HepG2 (cell line): ENCODE measurements around the gene CYSRT1. TPM values are rescaled to one million over a fixed set of nuclear protein-coding genes. Genes with fewer than 3 reads are reported as not detected.

Source experiments
- CTCF ChIP-seq: sonication (generic); formaldehyde crosslinking; IDR thresholded peaks from 2 replicates; pipeline ENCODE4 v1.5.0; 2020; ENCODE audit warnings: mild to moderate bottlenecking, missing genetic modification reagents, moderate library complexity
- ESRRA ChIP-seq: sonication (generic); formaldehyde crosslinking; IDR thresholded peaks from 2 replicates; pipeline ENCODE4 v1.5.1; 2020; ENCODE audit warnings: mild to moderate bottlenecking, low read depth, missing genetic modification reagents
- FLYWCH1 ChIP-seq: sonication (generic); formaldehyde crosslinking; IDR thresholded peaks from 2 replicates; pipeline ENCODE4 v1.8.1; 2023; ENCODE audit warnings: mild to moderate bottlenecking, missing genetic modification reagents
- FOSL1 ChIP-seq: sonication (generic); formaldehyde crosslinking; IDR thresholded peaks from 2 replicates; pipeline ENCODE4 v1.9.0; 2021; ENCODE audit warnings: missing genetic modification reagents, borderline replicate concordance
- GLI4 ChIP-seq: sonication (generic); formaldehyde crosslinking; IDR thresholded peaks from 2 replicates; pipeline ENCODE4 v1.5.1; 2020; ENCODE audit warnings: missing genetic modification reagents, mild to moderate bottlenecking, moderate library complexity, borderline replicate concordance
- MEF2D ChIP-seq: sonication (generic); formaldehyde crosslinking; IDR thresholded peaks from 2 replicates; pipeline ENCODE4 v1.5.1; 2020; ENCODE audit warnings: mild to moderate bottlenecking, missing genetic modification reagents
- POGK ChIP-seq: sonication (generic); formaldehyde crosslinking; conservative IDR thresholded peaks from 2 replicates; pipeline ENCODE4 v1.8.0; 2022; ENCODE audit warnings: mild to moderate bottlenecking, moderate library complexity, missing genetic modification reagents
- POLR2G ChIP-seq: fragments of 200-400 bp; formaldehyde crosslinking; IDR thresholded peaks from 2 replicates; pipeline ENCODE4 v1.6.1; 2018; ENCODE audit warnings: mild to moderate bottlenecking, low read depth, low read length, moderate library complexity
- TCF7L2 ChIP-seq: IDR thresholded peaks from 2 replicates; pipeline ENCODE4 v1.6.1; 2011; ENCODE audit warnings: mild to moderate bottlenecking, low read depth, low read length, moderate library complexity
- ZHX1 ChIP-seq: sonication (generic); formaldehyde crosslinking; IDR thresholded peaks from 2 replicates; pipeline ENCODE4 v1.8.1; 2022; ENCODE audit warnings: low read depth, mild to moderate bottlenecking, missing genetic modification reagents
- ZNF33B ChIP-seq: sonication (generic); formaldehyde crosslinking; IDR thresholded peaks from 2 replicates; pipeline ENCODE4 v1.5.1; 2020; ENCODE audit warnings: mild to moderate bottlenecking, missing genetic modification reagents
- ZNF607 ChIP-seq: sonication (generic); formaldehyde crosslinking; IDR thresholded peaks from 2 replicates; pipeline ENCODE4 v1.5.1; 2020; ENCODE audit warnings: missing genetic modification reagents, mild to moderate bottlenecking, borderline replicate concordance
- ZNF614 ChIP-seq: IDR thresholded peaks from 2 replicates; pipeline ENCODE4 v1.6.1; 2018; ENCODE audit warnings: missing biosample characterization, missing genetic modification reagents, inconsistent platforms, borderline replicate concordance
- ZNF687 ChIP-seq: sonication (generic); formaldehyde crosslinking; IDR thresholded peaks from 2 replicates; pipeline ENCODE4 v1.5.1; 2020; ENCODE audit warnings: mild to moderate bottlenecking, missing genetic modification reagents, moderate library complexity
- ZSCAN25 ChIP-seq: sonication (generic); formaldehyde crosslinking; IDR thresholded peaks from 2 replicates; pipeline ENCODE4 v1.8.0; 2022; ENCODE audit warnings: mild to moderate bottlenecking, missing genetic modification reagents
- polyA plus RNA-seq, 8 experiments: library from polyadenylated mRNA; depleted of rRNA in 3 of 8; stranded (reverse) in 7 of 8; unstranded in 1 of 8; fragments of >200 nt; fragmentation: Illumina TruSeq in 4 of 8; extraction: Trizol in 4 of 8; gene quantifications; 2 replicates each; pipeline versions ENCODE4 v1.2.1 to v1.2.3, GENCODE V29; 2011 to 2016; ENCODE audit warnings: low read depth in 4 of 8, missing spikeins in 1 of 8, mixed read lengths in 1 of 8; ENCODE audit not compliant: insufficient read depth in 1 of 8
- total RNA-seq, 5 experiments: library from RNA; depleted of rRNA; stranded (reverse); fragments of >200 nt; fragmentation: Illumina TruSeq; extraction: Trizol; gene quantifications; 2 replicates each; pipeline ENCODE4 v1.2.3, GENCODE V29; 2016; ENCODE audit warnings: low read depth in 1 of 5
- TF ChIP-seq, protein P1 (sequence below): sonication (generic); formaldehyde crosslinking; IDR thresholded peaks from 2 replicates; pipeline ENCODE4 v1.5.0; 2020; ENCODE audit warnings: missing genetic modification reagents

Gene CYSRT1
- total and polyA plus RNA-seq, 2 of the 13 experiments (the other 11 are each of a cell fraction or from before 2014, with no cell fraction given), result 1.5 to 2.1 TPM

DNA sequence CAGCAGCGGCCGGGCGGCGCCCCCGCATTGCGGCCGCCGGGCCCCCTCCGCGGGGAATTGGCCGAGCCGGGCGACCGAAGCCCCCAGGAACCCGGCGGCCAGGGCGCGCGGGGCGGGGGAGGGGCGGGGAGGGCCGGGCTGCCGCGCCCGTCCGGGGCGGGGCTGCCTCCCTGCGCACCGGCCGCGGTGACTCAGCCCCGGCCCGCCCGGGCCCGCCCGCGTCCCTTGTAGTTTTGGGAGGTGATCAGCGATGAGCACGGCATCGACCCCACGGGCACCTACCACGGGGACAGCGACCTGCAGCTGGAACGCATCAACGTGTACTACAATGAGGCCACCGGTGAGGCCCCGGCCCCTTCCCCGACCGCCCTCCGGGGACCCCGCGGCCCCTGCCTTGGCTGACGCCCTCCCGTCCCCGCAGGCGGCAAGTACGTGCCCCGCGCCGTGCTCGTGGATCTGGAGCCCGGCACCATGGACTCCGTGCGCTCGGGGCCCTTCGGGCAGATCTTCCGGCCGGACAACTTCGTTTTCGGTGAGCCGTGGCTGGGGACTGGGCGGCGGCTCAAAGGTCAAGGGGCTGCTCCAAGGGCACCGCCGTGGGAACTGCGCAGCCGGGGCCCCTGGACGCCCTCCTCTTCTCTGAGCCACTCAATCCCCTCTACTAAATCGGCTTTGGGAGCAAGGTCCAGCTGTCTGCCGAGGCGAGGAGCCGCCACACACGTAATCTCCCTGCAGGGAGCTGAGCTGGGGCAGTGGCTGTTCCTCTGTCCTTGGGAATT is 16.7 kb downstream of the CYSRT1 start (continued):
- TF ChIP-seq ZHX1 (CRISPR knock-in tag) (0 out of 2 replicates have a peak, but pooled peaks have one; percentile 19), MEF2D (CRISPR knock-in tag) (0 out of 2 replicates have a peak, but pooled peaks have one; percentile 25), ZNF607 (CRISPR knock-in tag) (peak; percentile 47; the same call in 1 of the 2 replicates), ZNF614 (no peak), ZNF687 (CRISPR knock-in tag) (peak; percentile 67), POGK (peak; percentile 63; the same call in 1 of the 2 replicates), POLR2G (peak; percentile 49; the same call in 1 of the 2 replicates), FLYWCH1 (no peak), TCF7L2 (no peak), FOSL1 (CRISPR knock-in tag) (peak; percentile 16; the same call in 1 of the 2 replicates), ZSCAN25 (CRISPR knock-in tag) (peak; percentile 41; the same call in 1 of the 2 replicates), CTCF (CRISPR knock-in tag) (peak; percentile 7; the same call in 1 of the 2 replicates), GLI4 (CRISPR knock-in tag) (0 out of 2 replicates have a peak, but pooled peaks have one; percentile 65), ESRRA (peak; percentile 88; the same call in 1 of the 2 replicates), ZNF33B (CRISPR knock-in tag) (peak; percentile 86; the same call in 1 of the 2 replicates)
- TF ChIP-seq, protein P1, sequence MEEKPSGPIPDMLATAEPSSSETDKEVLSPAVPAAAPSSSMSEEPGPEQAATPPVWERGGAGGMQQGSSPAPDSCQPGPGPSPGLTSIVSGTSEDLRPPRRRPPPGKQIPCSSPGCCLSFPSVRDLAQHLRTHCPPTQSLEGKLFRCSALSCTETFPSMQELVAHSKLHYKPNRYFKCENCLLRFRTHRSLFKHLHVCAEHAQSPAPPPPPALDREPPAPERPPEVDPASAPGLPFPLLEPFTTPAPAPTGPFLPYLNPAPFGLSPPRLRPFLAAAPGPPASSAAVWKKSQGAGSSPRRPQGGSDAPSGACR, result peak; percentile 62; the same call in 1 of the 2 replicates
